HG02678 (cell line): ENCODE measurements around the gene HPCA.

ENCODE experiments used
- ATAC-seq: cut with Tn5 transposase; IDR thresholded peaks from one replicate; pipeline ENCODE4 v1.9.1; 2021; ENCODE audit warnings: mild to moderate bottlenecking, moderate library complexity; ENCODE audit not compliant: unreplicated experiment

HPCA gene

DNA sequence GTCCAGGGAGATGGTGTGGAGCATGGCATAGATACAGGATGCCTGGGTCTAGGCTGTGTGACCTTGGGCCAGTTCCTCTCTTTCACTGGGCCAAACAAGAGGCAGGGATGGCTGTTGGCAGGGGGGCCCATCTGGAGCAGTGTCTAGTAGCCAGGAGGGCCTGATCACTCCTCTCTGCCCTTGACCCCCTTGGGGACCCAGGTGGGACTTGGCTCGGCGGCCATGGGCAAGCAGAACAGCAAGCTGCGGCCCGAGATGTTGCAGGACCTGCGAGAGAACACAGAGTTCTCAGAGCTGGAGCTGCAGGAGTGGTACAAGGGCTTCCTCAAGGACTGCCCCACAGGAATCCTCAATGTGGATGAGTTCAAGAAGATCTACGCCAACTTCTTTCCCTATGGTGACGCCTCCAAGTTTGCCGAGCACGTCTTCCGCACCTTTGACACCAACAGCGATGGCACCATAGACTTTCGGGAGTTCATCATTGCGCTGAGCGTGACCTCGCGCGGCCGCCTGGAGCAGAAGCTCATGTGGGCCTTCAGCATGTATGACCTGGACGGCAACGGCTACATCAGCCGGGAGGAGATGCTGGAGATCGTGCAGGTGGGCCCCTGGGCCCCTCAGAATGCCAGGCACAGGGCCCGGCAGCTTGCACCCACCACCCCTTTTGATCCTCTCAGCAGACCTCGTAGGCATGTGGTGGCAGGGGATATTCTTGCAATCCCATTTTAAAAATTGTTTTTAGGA is 2.6 kb downstream of the HPCA start:
- no peak for ATAC-seq

DNA sequence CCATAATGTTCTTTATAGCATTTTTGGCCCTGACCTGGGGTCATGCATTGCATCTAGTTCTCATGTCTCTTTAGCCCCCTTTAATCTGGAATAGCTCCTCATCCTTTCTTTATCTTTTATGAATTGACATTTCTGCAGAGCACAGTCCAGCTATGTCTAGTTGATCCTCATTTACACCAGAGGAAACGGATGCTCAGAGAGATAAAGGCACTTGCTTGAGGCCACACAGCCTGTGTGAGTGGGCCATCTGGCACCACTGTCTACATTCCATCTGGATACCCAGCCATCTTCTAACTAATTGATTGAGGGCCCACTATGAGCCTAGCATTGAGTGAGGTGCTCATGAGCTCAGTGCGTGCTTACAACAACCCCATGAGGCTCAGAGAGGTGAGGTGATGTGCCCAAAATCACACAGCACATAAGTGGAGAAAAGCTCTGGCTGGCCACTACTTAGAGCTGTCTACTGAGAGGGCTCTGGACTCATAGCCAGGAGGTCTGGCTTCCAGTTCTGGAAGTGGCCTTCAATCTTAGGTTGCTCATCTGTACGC is 3.5 kb downstream of the HPCA start:
- no peak for ATAC-seq

DNA sequence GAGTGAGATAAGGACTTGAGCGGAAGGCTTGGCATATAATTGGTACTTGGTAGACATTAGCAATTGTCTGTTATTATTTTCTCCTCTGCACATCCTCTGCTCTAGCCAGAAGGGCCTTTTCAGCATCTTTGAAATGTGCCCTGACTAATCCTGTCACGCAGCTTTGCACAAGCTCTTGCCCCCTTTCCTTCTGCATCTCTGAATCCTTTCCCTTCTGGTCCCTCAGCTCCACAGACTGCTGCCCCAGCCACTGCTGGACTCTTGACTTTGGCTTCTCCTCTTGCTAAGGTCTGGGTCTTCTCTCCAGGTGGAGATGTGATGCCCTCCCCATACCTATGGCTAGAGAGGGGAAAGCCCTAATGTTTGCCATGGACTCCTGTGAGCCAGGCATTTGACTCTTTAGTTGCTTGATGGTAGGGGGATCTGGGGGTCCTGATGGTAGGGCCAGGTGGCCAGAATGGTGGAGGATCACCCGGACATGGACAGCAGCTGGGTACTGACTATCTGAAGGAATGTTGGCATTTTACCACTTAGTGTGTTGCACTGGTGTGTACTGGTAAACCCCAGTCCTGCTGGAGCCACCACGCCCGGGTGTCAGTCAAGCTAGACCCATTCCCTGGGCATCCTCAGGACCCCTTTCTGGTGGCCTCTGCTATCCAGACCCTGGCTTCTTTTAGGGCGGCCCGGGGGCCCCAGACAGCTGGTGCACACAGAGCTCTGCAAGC is 4.4 kb downstream of the HPCA start:
- no peak for ATAC-seq

DNA sequence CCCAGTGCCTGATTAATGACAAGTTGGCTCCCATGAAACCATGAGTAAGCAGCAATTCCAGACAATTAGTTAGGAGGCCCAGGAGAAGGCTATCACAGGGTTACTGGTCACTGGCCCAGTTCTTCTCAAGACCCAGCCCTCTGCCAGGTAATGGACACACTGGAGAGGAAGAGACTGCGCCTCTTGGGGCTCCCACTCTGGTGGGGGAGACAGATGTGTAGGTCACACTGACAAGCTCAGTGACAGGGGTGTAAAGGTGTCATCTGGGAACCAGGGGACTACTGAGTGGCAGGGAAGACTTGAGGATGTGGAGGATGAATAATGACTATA is 4.9 kb downstream of the HPCA start:
- ATAC-seq, result no peak

DNA sequence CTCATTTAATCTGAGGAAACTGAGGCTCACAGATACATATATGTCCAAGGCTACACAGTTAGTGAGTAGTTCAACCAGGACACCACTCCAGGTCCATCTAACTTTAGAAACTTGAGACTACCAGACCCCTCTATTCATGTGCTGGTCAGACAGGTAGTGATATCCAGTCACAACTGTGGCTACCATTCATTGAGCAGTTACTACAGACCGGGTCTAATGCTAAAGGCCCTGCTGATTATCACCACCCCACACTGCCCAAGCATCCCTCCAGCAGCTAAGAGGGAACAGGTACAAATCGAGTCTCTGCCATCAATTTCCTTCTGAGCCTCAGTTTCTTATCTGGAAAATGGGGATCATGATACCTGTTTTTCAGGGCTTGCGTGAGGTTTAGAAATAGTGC is 5.3 kb downstream of the HPCA start:
- ATAC-seq, result no peak

DNA sequence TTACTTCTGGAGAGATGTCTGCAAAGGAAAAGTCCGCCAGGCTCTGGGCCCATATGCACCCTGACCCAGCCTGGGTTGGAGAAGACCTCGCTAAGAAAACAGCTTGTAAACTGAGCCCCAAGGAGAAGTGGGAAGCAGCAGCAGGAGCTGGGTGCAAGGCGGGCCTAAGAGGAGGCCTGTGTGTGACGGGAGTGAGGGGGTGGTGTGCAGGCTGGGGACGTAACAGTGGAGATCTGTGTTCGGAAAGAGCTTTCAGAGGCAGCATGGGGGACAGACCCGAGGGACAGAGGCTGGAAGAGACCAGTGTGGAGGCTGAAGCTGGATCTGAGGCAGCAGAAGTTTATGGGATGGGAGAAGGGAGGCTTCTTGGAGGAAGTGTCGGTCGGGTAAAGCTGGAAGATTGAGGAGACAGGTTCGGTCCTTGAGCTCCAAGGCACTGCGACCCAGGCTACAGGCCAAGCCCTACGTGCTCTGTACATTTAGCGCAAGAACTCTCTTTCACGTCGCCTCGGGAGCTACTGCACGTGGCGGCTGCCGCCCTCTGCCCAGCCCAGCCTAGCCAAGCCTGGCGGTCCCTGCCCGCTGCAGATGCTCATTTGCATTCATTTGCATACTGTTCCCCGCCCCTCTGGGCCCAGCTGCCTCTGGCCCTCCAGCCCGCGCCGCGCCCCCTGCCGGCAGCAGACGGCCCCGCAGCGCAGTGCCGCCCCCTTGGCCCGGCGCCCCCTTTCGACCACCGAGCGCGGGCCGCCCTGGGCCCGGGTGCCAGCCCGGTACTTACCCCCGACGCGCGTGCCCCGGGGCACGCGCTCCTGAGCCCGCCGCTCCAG is 6.3 kb downstream of the HPCA start:
- ATAC-seq, result no peak

DNA sequence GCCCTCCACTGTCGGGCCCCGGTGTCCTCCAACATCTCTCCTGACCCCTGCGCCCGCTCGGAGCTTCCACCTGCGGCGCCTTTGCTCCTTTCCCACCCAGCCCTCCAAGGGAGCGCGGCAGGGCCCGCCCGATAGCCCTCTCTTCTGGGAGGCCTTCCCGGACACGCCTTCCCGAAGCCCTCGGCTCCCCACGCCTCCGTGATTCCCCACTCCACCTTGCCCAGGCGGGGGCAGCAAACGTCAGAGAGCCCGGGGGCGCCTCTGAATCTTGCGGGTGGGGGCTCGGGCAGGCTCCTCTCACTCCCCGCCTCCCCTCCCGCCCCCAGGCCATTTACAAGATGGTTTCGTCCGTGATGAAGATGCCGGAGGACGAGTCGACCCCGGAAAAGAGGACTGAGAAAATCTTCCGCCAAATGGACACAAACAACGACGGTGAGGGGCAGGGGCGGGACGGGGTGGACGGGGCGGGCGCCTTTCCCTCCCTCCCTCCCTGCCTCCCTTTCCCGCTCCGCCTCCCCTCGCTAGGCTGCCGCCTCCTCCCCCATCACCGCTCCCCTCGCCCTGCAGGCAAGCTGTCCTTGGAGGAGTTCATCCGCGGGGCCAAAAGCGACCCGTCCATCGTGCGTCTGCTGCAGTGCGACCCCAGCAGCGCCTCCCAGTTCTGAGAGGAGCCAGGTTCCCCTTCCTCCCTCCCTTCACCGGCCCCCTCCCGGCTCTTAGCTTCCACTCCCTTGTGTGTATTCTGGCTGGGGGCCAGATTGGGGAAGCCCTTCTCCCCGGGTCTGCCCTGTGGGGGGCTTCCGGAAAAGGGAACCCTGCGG is 7.1 kb downstream of the HPCA start:
- no peak for ATAC-seq

DNA sequence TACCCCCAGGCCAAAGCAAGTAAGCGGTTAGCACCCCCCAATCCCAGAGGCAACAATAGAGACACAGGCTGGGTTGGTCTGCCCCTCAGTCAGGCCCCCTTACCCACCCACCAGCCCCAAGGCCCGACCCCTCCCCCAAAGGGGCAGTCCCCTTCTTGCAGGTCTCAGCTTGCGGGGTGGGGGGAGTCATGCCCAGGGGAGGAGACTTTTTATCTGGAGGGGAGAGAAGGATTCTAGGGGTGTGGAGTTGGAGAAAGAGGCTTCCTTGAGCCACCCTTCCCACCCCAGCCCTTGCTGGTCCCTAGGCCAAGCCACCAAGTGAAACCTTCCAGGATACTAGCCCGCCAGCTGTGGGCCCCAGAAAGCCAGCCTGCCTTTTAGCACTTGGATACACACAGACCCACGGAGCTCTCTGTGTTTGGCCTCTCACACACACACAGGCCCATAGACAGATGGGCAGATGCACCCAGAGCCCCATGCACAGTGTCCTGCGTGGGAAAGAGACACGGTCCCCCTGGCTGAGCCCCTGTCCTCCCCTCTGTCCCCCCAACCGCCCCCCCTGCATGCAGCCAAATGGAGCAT is 7.8 kb downstream of the HPCA start:
- ATAC-seq, result no peak

DNA sequence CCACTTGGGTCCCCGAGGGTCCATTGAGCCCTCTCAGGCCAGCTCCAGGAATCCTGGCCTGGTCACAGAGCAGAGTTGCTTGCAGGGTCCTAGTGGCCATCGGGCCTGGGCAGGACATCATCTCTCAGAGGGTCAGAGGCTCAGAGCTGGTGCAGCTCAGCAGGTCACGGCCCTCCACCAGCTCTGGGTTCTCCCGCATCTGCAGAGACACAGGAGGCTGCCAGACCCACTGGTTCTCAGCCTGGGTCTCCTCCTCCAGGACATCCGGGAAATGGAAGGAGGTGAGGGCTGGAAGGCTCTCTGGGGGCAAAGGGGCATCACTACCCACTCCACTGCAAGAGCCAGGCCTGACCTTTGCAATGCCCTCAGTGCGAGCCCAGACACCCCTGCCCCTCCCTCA is 8.4 kb downstream of the HPCA start:
- no peak for ATAC-seq

DNA sequence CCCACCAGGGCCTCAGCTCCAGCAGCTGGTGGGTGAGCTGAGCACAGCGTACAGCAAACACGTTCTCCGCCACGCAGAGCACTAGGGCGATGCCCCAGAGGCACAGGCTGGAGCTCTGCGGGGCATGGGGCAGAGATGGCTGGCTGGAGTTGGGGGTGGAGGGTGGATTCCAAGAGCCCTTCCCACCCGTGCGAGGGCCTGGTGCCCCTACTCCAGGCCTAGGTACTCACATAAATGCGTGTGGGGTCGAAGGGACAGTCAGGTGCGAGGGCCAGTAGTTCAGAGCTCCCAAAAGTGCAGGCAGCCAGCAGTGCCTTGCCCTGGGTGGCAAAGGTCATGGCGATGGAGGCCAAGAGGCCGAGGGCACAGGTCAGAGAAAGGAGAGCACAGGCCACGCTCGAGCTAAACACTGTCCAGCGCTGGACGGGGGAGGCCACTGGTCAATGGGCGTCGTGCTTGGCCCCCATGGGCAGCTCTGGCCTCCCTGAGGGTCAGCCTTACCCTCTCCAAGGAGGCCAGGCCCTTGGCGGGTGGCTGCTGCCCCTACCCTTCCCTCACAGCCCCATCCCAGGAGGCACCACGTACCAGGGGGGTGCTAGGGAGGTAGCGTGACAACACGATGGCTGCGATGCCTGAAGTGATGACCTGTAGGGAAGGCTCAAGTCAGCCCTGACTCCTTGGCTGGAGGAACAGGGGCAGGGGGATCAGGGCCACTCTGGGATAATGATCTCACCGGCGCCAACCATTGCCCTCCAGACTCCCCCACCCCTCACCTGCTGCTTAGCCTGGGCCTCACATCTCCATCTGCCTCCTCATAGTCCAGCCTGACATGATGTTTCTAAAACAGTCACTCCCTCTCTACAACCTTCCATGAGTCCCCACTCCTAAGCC is 9.3 kb downstream of the HPCA start:
- no peak for ATAC-seq

DNA sequence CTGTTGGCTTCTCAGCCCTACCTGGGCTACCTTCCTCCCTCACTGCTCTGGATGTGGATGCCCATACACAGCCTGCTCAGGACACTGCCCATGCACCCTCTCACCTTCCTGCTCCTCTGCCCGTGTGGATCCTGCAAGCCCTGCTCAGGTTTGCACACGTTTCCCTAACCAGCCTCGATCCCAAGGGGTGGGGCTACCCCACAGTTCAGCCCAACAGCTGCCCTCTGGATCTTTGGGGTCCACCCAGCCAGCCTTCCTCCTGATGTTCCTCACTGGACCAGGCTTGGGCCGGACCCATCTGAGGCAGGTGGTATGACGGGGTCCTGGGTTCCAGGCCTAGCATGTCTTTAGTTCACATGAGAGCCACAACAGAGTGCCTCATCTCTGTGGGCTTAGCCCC is 10.2 kb downstream of the HPCA start:
- no peak for ATAC-seq

DNA sequence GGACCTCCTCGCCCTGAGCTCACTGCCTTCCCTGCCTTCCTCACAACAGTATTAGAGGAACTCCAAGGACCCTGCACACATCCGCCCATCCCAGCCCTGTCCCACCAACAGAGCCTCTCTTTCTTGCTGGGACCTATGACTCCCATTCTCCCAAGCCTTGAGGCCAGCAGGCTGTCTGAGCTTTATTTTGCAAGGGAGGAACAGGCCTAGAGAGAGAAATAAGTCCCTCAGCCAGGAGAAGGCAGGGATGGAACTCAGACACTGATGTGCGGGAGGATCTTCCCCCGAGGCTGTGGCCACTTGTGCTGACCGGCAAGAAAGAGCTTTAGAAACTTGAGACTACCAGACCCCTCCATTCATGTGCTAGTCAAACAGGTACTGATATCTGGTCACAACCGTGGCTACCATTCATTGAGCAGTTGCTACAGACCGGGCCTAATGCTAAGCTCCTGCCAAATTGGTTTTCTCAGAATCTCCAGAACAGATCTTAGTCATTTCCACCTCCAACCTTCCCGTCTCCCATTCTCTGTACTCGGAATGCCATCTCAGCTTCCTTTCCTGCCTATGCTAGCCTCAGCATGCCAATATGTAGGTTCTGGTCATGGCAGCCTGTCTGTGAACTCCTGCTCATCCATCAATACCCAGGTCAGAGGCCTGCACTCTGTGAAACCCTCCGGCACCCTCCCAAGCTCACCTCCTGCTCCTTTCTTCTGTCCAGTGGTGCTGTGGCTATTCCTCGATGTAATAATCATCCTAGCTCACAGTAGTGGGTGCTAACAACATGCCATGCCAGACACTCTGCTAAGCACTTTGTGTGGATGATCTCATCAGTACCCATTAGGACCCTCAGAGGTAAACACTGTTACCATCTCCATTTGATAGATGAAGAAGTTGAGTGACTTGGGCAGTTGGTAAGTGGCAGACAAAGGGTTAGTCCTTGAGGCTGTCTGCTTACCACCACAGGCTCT is 11.1 kb downstream of the HPCA start:
- ATAC-seq, result no peak

DNA sequence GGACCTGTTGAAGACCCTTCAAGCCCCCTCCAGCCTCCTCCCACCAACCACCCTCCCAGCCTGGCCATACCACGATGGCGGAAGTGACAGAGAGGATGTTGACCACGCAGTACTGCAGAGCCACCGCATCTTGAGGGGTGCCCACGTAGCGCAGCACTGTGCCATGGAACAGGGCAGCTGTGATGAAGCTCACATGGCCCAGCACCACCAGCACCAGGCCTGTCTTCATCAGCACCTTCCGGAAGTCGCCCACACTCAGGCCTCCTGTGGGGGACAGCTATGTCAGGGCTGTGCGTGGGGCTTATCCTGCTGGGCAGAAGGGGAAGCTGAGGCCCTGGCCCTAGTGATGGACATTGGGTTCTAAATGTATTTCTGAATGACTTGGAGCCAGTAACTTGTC is 11.8 kb downstream of the HPCA start:
- no peak for ATAC-seq

DNA sequence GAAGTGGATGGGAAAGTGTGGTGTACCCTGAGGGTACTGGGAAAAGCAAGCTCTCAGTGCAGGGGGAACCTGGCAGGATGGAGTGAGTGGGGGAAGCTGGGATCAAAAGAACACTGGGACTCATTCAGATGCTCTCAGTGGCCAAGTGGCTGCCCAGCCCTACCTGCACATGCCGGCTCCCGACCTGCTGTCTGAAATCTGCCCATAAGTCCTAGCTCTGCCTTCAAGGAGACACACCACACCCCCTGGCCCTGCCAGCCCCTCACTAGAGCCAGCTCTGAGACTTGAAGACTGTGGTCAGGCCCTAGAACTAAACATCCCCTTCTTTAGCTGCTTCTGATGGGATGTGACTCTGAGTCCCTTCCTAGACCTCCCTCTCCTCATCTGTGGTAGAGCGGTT is 12.7 kb downstream of the HPCA start:
- no peak for ATAC-seq

DNA sequence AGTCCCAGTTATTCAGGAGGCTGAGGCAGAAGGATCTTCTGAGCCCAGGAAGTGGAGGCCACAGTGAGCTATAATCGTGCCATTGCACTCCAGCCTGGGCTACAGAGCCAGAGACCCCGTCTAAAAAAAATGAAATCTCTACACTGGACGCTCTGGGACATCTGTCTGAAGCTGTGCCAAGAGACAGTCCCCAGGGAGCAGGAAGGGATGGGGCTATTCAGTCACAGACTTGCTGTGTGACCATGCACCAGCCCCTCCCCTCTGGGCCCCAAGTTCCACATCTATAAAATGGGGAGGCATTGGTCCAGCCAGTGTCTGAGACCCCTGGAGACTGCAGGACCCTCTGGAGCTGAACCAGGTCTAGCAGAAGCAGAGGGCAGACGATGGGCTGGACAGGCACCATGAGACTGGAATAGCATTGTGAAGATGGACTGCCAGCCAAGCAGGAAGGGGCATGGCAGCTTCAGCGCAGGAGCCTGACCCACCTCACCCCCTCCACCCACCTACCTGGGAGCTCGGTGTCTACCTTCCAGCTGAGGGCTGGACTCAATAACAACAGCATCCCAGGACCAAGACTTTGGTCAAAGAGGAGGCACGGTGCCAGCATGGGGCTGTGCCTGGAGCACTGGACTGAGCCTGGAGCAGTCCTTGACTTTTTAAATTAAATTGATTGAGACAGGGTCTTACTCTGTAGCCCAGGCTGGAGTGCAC is 13.4 kb downstream of the HPCA start:
- ATAC-seq, result no peak

DNA sequence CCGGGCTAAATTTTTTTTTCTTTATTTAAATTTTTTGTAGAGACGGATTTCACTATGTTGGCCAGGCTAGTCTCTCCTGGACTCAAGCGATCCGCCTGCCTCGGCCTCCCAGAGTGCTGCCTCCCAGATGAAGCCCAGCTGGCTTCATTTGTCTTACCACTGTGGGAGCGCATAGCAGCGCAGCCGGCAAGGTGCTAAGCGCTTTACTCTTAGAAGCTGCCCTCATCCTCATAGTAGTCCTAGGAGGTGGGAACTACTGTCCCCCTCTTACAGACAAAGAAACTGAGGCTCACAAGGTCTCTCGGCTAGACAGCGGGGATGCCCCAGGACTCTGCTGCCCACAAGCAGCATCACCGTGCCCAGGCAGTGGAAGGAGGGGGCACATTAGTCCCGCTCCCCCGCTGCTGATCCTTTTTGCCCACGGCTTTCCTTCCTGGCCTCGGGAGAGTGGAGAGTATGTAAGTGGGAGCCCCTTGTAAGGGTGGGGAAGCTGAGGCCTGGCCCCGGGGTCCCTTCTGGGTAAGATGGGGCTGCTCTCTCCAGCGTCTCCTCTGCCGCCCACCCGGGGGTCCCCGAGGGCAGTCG is 14.2 kb downstream of the HPCA start:
- ATAC-seq, result no peak
